HEK293 (cell line): Measurements from ENCODE around the gene GPSM1.

Source experiments
- CTCF ChIA-PET: fragments of 350-600 bp; formaldehyde crosslinking; extraction: SDS; loops from one replicate; lab custom pipeline; 2021; ENCODE audit warnings: antibody characterized with exemption; lab: Yijun Ruan, JAX
- POLR2A ChIA-PET: fragments of 300-600 bp; formaldehyde crosslinking; extraction: SDS; loops from one replicate; lab custom pipeline; 2020; ENCODE audit warnings: antibody characterized with exemption, inconsistent platforms; lab: Yijun Ruan, JAX
- H3K27ac ChIP-seq: fragments of 200-500 bp; sonication (Bioruptor generic); 2 replicates; pipeline ENCODE4 v1.5.1; 2014; ENCODE audit warnings: low read depth, low read length, control low read depth, inconsistent platforms; ENCODE audit errors: extremely low read depth
- H3K36me3 ChIP-seq, 2 experiments: fragments of 200-500 bp in 1 of 2; sonication (Bioruptor generic) in 1 of 2; 1 replicate in 1 of 2; 2 replicates in 1 of 2; pipeline ENCODE4 v1.5.1; 2014 to 2017; ENCODE audit warnings: inconsistent platforms in 2 of 2, low read length in 2 of 2; ENCODE audit not compliant: control insufficient read depth in 2 of 2, insufficient read depth in 1 of 2
- H3K4me1 ChIP-seq: fragments of 200-500 bp; sonication (Bioruptor generic); 2 replicates; pipeline ENCODE4 v1.5.1; 2014; ENCODE audit warnings: mild to moderate bottlenecking, low read length, inconsistent platforms; ENCODE audit not compliant: control insufficient read depth, insufficient read depth
- H3K4me3 ChIP-seq: 2 replicates; pipeline ENCODE4 v1.5.1; 2011; ENCODE audit warnings: low read depth, mild to moderate bottlenecking, control low read depth, low read length, moderate library complexity
- H3K9me3 ChIP-seq: fragments of 200-500 bp; sonication (Bioruptor generic); 2 replicates; pipeline ENCODE4 v1.5.1; 2014; ENCODE audit warnings: low read depth, low read length, inconsistent platforms; ENCODE audit not compliant: control insufficient read depth, insufficient read depth
- IKZF3 ChIP-seq: fragments of 450-650 bp; IDR thresholded peaks from 2 replicates; pipeline ENCODE4 v1.5.0; 2018; ENCODE audit warnings: missing biosample characterization, mild to moderate bottlenecking, missing genetic modification characterization, moderate library complexity
- KLF10 ChIP-seq: fragments of 450-650 bp; IDR thresholded peaks from 2 replicates; pipeline ENCODE4 v1.5.1; 2018; ENCODE audit warnings: missing biosample characterization, mild to moderate bottlenecking, missing genetic modification characterization
- KLF9 ChIP-seq: fragments of 450-650 bp; formaldehyde crosslinking; IDR thresholded peaks from 2 replicates; pipeline ENCODE4 v1.5.1; 2016; ENCODE audit warnings: missing biosample characterization, missing genetic modification characterization, low read depth
- SP2 ChIP-seq: fragments of 450-650 bp; formaldehyde crosslinking; IDR thresholded peaks from 2 replicates; pipeline ENCODE4 v1.5.1; 2016; ENCODE audit warnings: missing biosample characterization, missing genetic modification characterization
- TCF7L2 ChIP-seq: IDR thresholded peaks from 2 replicates; pipeline ENCODE4 v1.6.1; 2011; ENCODE audit warnings: low read depth, mild to moderate bottlenecking, inconsistent platforms, low read length, moderate library complexity, borderline replicate concordance
- YY2 ChIP-seq: fragments of 450-650 bp; formaldehyde crosslinking; IDR thresholded peaks from 2 replicates; pipeline ENCODE4 v1.5.1; 2016; ENCODE audit warnings: missing biosample characterization, missing genetic modification characterization
- ZBTB8A ChIP-seq: fragments of 450-650 bp; formaldehyde crosslinking; IDR thresholded peaks from 2 replicates; pipeline ENCODE4 v1.5.1; 2016; ENCODE audit warnings: missing biosample characterization, missing genetic modification characterization
- ZEB2 ChIP-seq: fragments of 450-650 bp; formaldehyde crosslinking; IDR thresholded peaks from 2 replicates; pipeline ENCODE4 v1.5.1; 2016; ENCODE audit warnings: missing biosample characterization, missing genetic modification characterization
- ZFHX2 ChIP-seq: fragments of 450-650 bp; formaldehyde crosslinking; conservative IDR thresholded peaks from 2 replicates; pipeline ENCODE4 v1.5.1; 2016; ENCODE audit warnings: missing biosample characterization, missing genetic modification characterization
- ZNF10 ChIP-seq: fragments of 450-650 bp; formaldehyde crosslinking; IDR thresholded peaks from 2 replicates; pipeline ENCODE4 v1.5.1; 2017; ENCODE audit warnings: missing biosample characterization, missing genetic modification characterization
- ZNF175 ChIP-seq: fragments of 450-650 bp; formaldehyde crosslinking; IDR thresholded peaks from 2 replicates; pipeline ENCODE4 v1.5.1; 2016; ENCODE audit warnings: missing biosample characterization, missing genetic modification characterization
- ZNF202 ChIP-seq: fragments of 450-650 bp; formaldehyde crosslinking; IDR thresholded peaks from 2 replicates; pipeline ENCODE4 v1.5.1; 2016; ENCODE audit warnings: missing biosample characterization, missing genetic modification characterization, borderline replicate concordance
- ZNF23 ChIP-seq: fragments of 450-650 bp; formaldehyde crosslinking; IDR thresholded peaks from 2 replicates; pipeline ENCODE4 v1.5.1; 2016; ENCODE audit warnings: missing biosample characterization, missing genetic modification characterization, borderline replicate concordance
- ZNF24 ChIP-seq: fragments of 450-650 bp; formaldehyde crosslinking; IDR thresholded peaks from 2 replicates; pipeline ENCODE4 v1.5.1; 2016; ENCODE audit warnings: missing biosample characterization, missing genetic modification characterization
- ZNF335 ChIP-seq: fragments of 450-650 bp; formaldehyde crosslinking; conservative IDR thresholded peaks from 2 replicates; pipeline ENCODE4 v1.5.1; 2016; ENCODE audit warnings: missing biosample characterization, missing genetic modification characterization
- ZNF501 ChIP-seq: fragments of 450-650 bp; formaldehyde crosslinking; IDR thresholded peaks from 2 replicates; pipeline ENCODE4 v1.5.1; 2016; ENCODE audit warnings: missing biosample characterization, missing genetic modification characterization
- ZNF530 ChIP-seq: fragments of 450-650 bp; formaldehyde crosslinking; IDR thresholded peaks from 2 replicates; pipeline ENCODE4 v1.5.1; 2016; ENCODE audit warnings: low read depth, missing biosample characterization, missing genetic modification characterization
- ZNF561 ChIP-seq: fragments of 450-650 bp; IDR thresholded peaks from 2 replicates; pipeline ENCODE4 v1.5.1; 2018; ENCODE audit warnings: missing biosample characterization, missing genetic modification characterization, borderline replicate concordance
- ZNF600 ChIP-seq: fragments of 450-650 bp; formaldehyde crosslinking; IDR thresholded peaks from 2 replicates; pipeline ENCODE4 v1.5.1; 2016; ENCODE audit warnings: missing biosample characterization, missing genetic modification characterization
- ZNF629 ChIP-seq: fragments of 450-650 bp; formaldehyde crosslinking; IDR thresholded peaks from 2 replicates; pipeline ENCODE4 v1.5.1; 2017; ENCODE audit warnings: missing biosample characterization, missing genetic modification characterization
- ZNF660 ChIP-seq: fragments of 450-650 bp; IDR thresholded peaks from 2 replicates; pipeline ENCODE4 v1.5.1; 2018; ENCODE audit warnings: missing biosample characterization, mild to moderate bottlenecking, missing genetic modification characterization
- ZNF785 ChIP-seq: fragments of 450-650 bp; formaldehyde crosslinking; IDR thresholded peaks from 2 replicates; pipeline ENCODE4 v1.5.1; 2016; ENCODE audit warnings: missing biosample characterization, missing genetic modification characterization
- ZSCAN30 ChIP-seq: fragments of 450-650 bp; IDR thresholded peaks from 2 replicates; pipeline ENCODE4 v1.5.1; 2018; ENCODE audit warnings: missing biosample characterization, mild to moderate bottlenecking, missing genetic modification characterization, moderate library complexity
- TF ChIP-seq, protein P1 (sequence below): fragments of 450-650 bp; formaldehyde crosslinking; optimal IDR thresholded peaks from 2 replicates; pipeline ENCODE3; 2016; ENCODE audit warnings: missing biosample characterization, mild to moderate bottlenecking, missing genetic modification characterization
- TF ChIP-seq, protein P2 (sequence below): fragments of 450-650 bp; formaldehyde crosslinking; IDR thresholded peaks from 2 replicates; pipeline ENCODE4 v1.5.1; 2016; ENCODE audit warnings: missing biosample characterization, missing genetic modification characterization
- TF ChIP-seq, protein P3 (sequence below): fragments of 450-650 bp; formaldehyde crosslinking; IDR thresholded peaks from 2 replicates; pipeline ENCODE4 v1.5.1; 2016; ENCODE audit warnings: missing biosample characterization, missing genetic modification characterization
- TF ChIP-seq, protein P4 (sequence below): sonication (generic); formaldehyde crosslinking; IDR thresholded peaks from 2 replicates; pipeline ENCODE4 v1.8.1; 2022; ENCODE audit warnings: mild to moderate bottlenecking, moderate library complexity, missing genetic modification reagents
- TF ChIP-seq, protein P5 (sequence below): fragments of 450-650 bp; formaldehyde crosslinking; IDR thresholded peaks from 2 replicates; pipeline ENCODE4 v1.5.1; 2017; ENCODE audit warnings: missing biosample characterization, missing genetic modification characterization
- TF ChIP-seq, protein P6 (sequence below): IDR thresholded peaks from 2 replicates; pipeline ENCODE4 v1.6.1; 2011; ENCODE audit warnings: mild to moderate bottlenecking, low read depth, low read length, borderline replicate concordance

GPSM1 gene

DNA sequence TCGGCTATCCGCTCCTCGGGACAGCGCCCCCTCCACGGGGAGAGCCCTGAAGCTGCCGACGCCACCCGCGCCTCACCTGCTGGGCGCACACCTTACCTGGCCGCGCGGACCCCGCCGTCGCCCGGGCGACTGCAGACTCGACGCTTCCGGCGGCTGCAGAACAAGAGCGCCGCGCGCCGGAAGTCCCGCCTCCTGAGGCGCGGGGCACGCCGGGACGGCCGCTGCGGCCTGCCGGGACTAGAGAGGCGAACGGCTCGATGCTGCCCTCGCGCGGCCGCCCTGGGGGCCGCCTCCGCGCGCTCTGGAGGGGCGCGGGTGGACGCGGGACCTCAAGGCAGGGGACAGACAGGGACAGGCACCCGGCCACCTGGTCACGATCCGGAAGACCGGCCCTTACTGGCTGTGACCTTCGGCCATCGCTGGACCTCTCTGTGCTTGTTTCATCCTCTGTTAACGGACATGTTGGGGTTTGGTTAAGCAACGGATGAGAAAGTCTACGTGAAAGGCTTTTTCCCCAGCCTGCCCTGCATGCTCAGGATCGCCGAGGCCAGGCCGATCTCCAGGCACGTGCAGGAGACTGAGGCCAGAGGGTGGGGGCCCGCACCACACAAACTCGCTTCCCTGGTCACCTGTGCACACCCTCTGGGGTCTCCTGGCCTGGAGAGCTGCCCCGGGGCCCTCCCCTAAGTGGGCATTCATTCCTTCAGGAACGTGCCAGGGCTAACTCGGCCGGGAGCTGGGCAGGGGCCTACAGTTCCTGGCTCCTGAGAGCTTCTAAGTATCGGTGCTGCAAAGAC lies 72.9 kb downstream of the GPSM1 start, which contains the start of gene SNAPC4:
Gene SNAPC4, minus strand, starts transcription at position 133 of the 797 bp plus-strand sequence. CDS start 1,742 bp downstream, outside the sequence.
- peak within 1 kb of the TSS; percentile 53; the same call in 1 of the 2 replicates for H3K27ac ChIP-seq
- no peaks in the 10 kb centered on the region for H3K9me3 ChIP-seq
- ChIA-PET CTCF (interaction anchor here (0.5 to 2.6 kb wide), 31 partner anchors 9 to 877 kb away, joined by 3 to 28 read pairs (median 3); partner anchors contain the start of genes DNLZ, ENTR1 and PMPCA), POLR2A (interaction anchor here (1.2 to 2.6 kb wide), 4 partner anchors 9 to 37 kb away, joined by 5 to 15 read pairs (median 8); no protein-coding TSS in a partner anchor)
- H3K36me3 ChIP-seq: peaks cover 7 to 72% of the 10 kb centered on the region in 2 experiments
- H3K4me1 ChIP-seq: no peaks in the 10 kb centered on the region
- H3K4me3 ChIP-seq: peak within 1 kb of the TSS; percentile 91
- TF ChIP-seq, protein P1, sequence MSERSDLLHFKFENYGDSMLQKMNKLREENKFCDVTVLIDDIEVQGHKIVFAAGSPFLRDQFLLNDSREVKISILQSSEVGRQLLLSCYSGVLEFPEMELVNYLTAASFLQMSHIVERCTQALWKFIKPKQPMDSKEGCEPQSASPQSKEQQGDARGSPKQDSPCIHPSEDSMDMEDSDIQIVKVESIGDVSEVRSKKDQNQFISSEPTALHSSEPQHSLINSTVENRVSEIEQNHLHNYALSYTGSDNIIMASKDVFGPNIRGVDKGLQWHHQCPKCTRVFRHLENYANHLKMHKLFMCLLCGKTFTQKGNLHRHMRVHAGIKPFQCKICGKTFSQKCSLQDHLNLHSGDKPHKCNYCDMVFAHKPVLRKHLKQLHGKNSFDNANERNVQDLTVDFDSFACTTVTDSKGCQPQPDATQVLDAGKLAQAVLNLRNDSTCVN (tag by site-specific recombination): peak; percentile 75
- peak; percentile 37; the same call in 1 of the 2 replicates for TF ChIP-seq ZNF501 (tag by site-specific recombination)
- peak; percentile 71 for TF ChIP-seq ZNF600
- TF ChIP-seq, protein P2, sequence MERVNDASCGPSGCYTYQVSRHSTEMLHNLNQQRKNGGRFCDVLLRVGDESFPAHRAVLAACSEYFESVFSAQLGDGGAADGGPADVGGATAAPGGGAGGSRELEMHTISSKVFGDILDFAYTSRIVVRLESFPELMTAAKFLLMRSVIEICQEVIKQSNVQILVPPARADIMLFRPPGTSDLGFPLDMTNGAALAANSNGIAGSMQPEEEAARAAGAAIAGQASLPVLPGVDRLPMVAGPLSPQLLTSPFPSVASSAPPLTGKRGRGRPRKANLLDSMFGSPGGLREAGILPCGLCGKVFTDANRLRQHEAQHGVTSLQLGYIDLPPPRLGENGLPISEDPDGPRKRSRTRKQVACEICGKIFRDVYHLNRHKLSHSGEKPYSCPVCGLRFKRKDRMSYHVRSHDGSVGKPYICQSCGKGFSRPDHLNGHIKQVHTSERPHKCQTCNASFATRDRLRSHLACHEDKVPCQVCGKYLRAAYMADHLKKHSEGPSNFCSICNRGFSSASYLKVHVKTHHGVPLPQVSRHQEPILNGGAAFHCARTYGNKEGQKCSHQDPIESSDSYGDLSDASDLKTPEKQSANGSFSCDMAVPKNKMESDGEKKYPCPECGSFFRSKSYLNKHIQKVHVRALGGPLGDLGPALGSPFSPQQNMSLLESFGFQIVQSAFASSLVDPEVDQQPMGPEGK (tag by site-specific recombination): peak; percentile 54
- TF ChIP-seq, protein P3, sequence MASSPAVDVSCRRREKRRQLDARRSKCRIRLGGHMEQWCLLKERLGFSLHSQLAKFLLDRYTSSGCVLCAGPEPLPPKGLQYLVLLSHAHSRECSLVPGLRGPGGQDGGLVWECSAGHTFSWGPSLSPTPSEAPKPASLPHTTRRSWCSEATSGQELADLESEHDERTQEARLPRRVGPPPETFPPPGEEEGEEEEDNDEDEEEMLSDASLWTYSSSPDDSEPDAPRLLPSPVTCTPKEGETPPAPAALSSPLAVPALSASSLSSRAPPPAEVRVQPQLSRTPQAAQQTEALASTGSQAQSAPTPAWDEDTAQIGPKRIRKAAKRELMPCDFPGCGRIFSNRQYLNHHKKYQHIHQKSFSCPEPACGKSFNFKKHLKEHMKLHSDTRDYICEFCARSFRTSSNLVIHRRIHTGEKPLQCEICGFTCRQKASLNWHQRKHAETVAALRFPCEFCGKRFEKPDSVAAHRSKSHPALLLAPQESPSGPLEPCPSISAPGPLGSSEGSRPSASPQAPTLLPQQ (tag by site-specific recombination): 0 out of 2 replicates have a peak, but pooled peaks have one; percentile 32
- peak; percentile 89; the same call in 1 of the 2 replicates for TF ChIP-seq TCF7L2
- no peak for TF ChIP-seq IKZF3
- peak; percentile 15; the same call in 1 of the 2 replicates for TF ChIP-seq KLF9 (tag by site-specific recombination)
- TF ChIP-seq SP2 (tag by site-specific recombination): peak; percentile 42
- no peak for TF ChIP-seq YY2 (tag by site-specific recombination)
- TF ChIP-seq ZNF24 (tag by site-specific recombination): peak; percentile 34; the same call in 1 of the 2 replicates
- no peak for TF ChIP-seq ZNF530 (tag by site-specific recombination)
- peak; percentile 71 for TF ChIP-seq ZSCAN30
- peak; percentile 32 for TF ChIP-seq ZBTB8A (tag by site-specific recombination)
- peak; percentile 55 for TF ChIP-seq KLF10
- TF ChIP-seq, protein P4, sequence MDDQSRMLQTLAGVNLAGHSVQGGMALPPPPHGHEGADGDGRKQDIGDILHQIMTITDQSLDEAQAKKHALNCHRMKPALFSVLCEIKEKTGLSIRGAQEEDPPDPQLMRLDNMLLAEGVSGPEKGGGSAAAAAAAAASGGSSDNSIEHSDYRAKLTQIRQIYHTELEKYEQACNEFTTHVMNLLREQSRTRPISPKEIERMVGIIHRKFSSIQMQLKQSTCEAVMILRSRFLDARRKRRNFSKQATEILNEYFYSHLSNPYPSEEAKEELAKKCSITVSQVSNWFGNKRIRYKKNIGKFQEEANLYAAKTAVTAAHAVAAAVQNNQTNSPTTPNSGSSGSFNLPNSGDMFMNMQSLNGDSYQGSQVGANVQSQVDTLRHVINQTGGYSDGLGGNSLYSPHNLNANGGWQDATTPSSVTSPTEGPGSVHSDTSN (CRISPR knock-in tag): peak; percentile 83; the same call in 1 of the 2 replicates
- peak; percentile 92 for TF ChIP-seq ZNF660 (tag by site-specific recombination)
- peak; percentile 42; the same call in 1 of the 2 replicates for TF ChIP-seq ZNF10 (tag by site-specific recombination)
- no peak for TF ChIP-seq ZNF202 (tag by site-specific recombination)
- peak; percentile 62 for TF ChIP-seq ZFHX2 (tag by site-specific recombination)
- TF ChIP-seq, protein P5, sequence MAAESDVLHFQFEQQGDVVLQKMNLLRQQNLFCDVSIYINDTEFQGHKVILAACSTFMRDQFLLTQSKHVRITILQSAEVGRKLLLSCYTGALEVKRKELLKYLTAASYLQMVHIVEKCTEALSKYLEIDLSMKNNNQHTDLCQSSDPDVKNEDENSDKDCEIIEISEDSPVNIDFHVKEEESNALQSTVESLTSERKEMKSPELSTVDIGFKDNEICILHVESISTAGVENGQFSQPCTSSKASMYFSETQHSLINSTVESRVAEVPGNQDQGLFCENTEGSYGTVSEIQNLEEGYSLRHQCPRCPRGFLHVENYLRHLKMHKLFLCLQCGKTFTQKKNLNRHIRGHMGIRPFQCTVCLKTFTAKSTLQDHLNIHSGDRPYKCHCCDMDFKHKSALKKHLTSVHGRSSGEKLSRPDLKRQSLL: peak; percentile 20; the same call in 1 of the 2 replicates
- TF ChIP-seq ZNF23 (tag by site-specific recombination): no peak
- no peak for TF ChIP-seq ZNF785 (tag by site-specific recombination)
- TF ChIP-seq, protein P6, sequence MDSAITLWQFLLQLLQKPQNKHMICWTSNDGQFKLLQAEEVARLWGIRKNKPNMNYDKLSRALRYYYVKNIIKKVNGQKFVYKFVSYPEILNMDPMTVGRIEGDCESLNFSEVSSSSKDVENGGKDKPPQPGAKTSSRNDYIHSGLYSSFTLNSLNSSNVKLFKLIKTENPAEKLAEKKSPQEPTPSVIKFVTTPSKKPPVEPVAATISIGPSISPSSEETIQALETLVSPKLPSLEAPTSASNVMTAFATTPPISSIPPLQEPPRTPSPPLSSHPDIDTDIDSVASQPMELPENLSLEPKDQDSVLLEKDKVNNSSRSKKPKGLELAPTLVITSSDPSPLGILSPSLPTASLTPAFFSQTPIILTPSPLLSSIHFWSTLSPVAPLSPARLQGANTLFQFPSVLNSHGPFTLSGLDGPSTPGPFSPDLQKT: no peak; the same call in 1 of the 2 replicates
- peak; percentile 55; the same call in 1 of the 2 replicates for TF ChIP-seq ZNF561 (tag by site-specific recombination)
- peak; percentile 65 for TF ChIP-seq ZNF335 (tag by site-specific recombination)
- TF ChIP-seq ZNF629 (tag by site-specific recombination): peak; percentile 36; the same call in 1 of the 2 replicates
- peak; percentile 43; the same call in 1 of the 2 replicates for TF ChIP-seq ZEB2 (tag by site-specific recombination)
- no peak for TF ChIP-seq ZNF175 (tag by site-specific recombination)
